HG03439 (cell line): Measurements from ENCODE around the gene MYRF.

Experiments
- ATAC-seq: cut with Tn5 transposase; IDR thresholded peaks from one replicate; pipeline ENCODE4 v1.9.1; 2021; ENCODE audit warnings: mild to moderate bottlenecking, moderate library complexity; ENCODE audit not compliant: unreplicated experiment

The MYRF gene

GRCh38 chr11:61752117-61752924 is at the start of gene MYRF:
MYRF (plus strand) TSS chr11:61752636; CDS start chr11:61752745, 109 bp downstream.
- ATAC-seq, result no peak

- ATAC-seq, result no peak
Observed at GRCh38 chr11:61702701-61703312, 49.6 kb upstream of the MYRF start.

- ATAC-seq, result no peak
Observed at GRCh38 chr11:61704838-61705237, 47.6 kb upstream of the MYRF start.

GRCh38 chr11:61706452-61707400 is 45.7 kb upstream of the MYRF start:
- ATAC-seq, result no peak

GRCh38 chr11:61707574-61707973 is 44.9 kb upstream of the MYRF start:
- no peak for ATAC-seq

- ATAC-seq, result no peak
Observed at GRCh38 chr11:61709110-61709509, 43.3 kb upstream of the MYRF start.

- no peak for ATAC-seq
Observed at GRCh38 chr11:61709572-61709971, 42.9 kb upstream of the MYRF start.

GRCh38 chr11:61710019-61710418 is 42.4 kb upstream of the MYRF start:
- ATAC-seq, result no peak

- ATAC-seq, result no peak
Observed at GRCh38 chr11:61711037-61711436, 41.4 kb upstream of the MYRF start.

GRCh38 chr11:61711498-61711897 is 40.9 kb upstream of the MYRF start:
- ATAC-seq, result no peak

- ATAC-seq, result no peak
Observed at GRCh38 chr11:61712314-61712713, 40.1 kb upstream of the MYRF start.

GRCh38 chr11:61712846-61713245 is 39.6 kb upstream of the MYRF start:
- ATAC-seq, result no peak

- ATAC-seq, result no peak
Observed at GRCh38 chr11:61713464-61713863, 39.0 kb upstream of the MYRF start.

GRCh38 chr11:61713906-61714305 is 38.5 kb upstream of the MYRF start:
- ATAC-seq, result no peak

GRCh38 chr11:61714316-61714715 is 38.1 kb upstream of the MYRF start:
- ATAC-seq, result no peak

- ATAC-seq, result no peak
Observed at GRCh38 chr11:61714916-61715315, 37.5 kb upstream of the MYRF start.

GRCh38 chr11:61715867-61716266 is 36.6 kb upstream of the MYRF start:
- ATAC-seq, result no peak

- ATAC-seq, result no peak
Observed at GRCh38 chr11:61716478-61717285, 35.8 kb upstream of the MYRF start.

- no peak for ATAC-seq
Observed at GRCh38 chr11:61717286-61718033, 35.0 kb upstream of the MYRF start.

GRCh38 chr11:61718046-61718531 is 34.3 kb upstream of the MYRF start:
- no peak for ATAC-seq
